HepG2 (cell line): ENCODE data around the gene CIBAR2. TPM values are rescaled to one million over a fixed set of nuclear protein-coding genes. Genes with fewer than 3 reads are reported as not detected.

Experiments
- AFF4 ChIP-seq: sonication (generic); formaldehyde crosslinking; IDR thresholded peaks from 2 replicates; pipeline ENCODE4 v1.4.0; 2020; ENCODE audit warnings: missing genetic modification reagents
- FOXA3 ChIP-seq: IDR thresholded peaks from 2 replicates; pipeline ENCODE4 v1.6.1; 2016; ENCODE audit warnings: missing genetic modification reagents, missing compliant biosample characterization
- XRCC5 ChIP-seq: fragments of 200-400 bp; formaldehyde crosslinking; optimal IDR thresholded peaks from 2 replicates; pipeline ENCODE3; 2017; ENCODE audit warnings: mild to moderate bottlenecking, low read length
- ZBTB40 ChIP-seq, 2 experiments: fragments of 450-650 bp in 1 of 2; sonication (generic) in 1 of 2; formaldehyde crosslinking in 1 of 2; IDR thresholded peaks; 2 replicates each; pipeline versions ENCODE4 v1.6.1 to v1.8.0; 2016 to 2022; ENCODE audit warnings: antibody characterized with exemption in 1 of 2, mild to moderate bottlenecking in 1 of 2, missing genetic modification reagents in 1 of 2
- ZBTB8A ChIP-seq: sonication (generic); formaldehyde crosslinking; IDR thresholded peaks from 2 replicates; pipeline ENCODE4 v1.4.0; 2020; ENCODE audit warnings: mild to moderate bottlenecking, low read depth, missing genetic modification reagents, borderline replicate concordance
- ZNF251 ChIP-seq: sonication (generic); formaldehyde crosslinking; IDR thresholded peaks from 2 replicates; pipeline ENCODE4 v1.9.0; 2021; ENCODE audit warnings: mild to moderate bottlenecking, missing genetic modification reagents
- ZNF451 ChIP-seq: sonication (generic); formaldehyde crosslinking; IDR thresholded peaks from 2 replicates; pipeline ENCODE4 v1.5.0; 2020; ENCODE audit warnings: mild to moderate bottlenecking, missing genetic modification reagents
- ZNF597 ChIP-seq: sonication (generic); formaldehyde crosslinking; IDR thresholded peaks from 2 replicates; pipeline ENCODE4 v1.5.0; 2020; ENCODE audit warnings: missing genetic modification reagents
- polyA plus RNA-seq, 8 experiments: library from polyadenylated mRNA; depleted of rRNA in 3 of 8; stranded (reverse) in 7 of 8; unstranded in 1 of 8; fragments of >200 nt; fragmentation: Illumina TruSeq in 4 of 8; extraction: Trizol in 4 of 8; gene quantifications; 2 replicates each; pipeline versions ENCODE4 v1.2.1 to v1.2.3, GENCODE V29; 2011 to 2016; ENCODE audit warnings: low read depth in 4 of 8, missing spikeins in 1 of 8, mixed read lengths in 1 of 8; ENCODE audit not compliant: insufficient read depth in 1 of 8
- total RNA-seq, 5 experiments: library from RNA; depleted of rRNA; stranded (reverse); fragments of >200 nt; fragmentation: Illumina TruSeq; extraction: Trizol; gene quantifications; 2 replicates each; pipeline ENCODE4 v1.2.3, GENCODE V29; 2016; ENCODE audit warnings: low read depth in 1 of 5
- TF ChIP-seq, protein P1 (sequence below): IDR thresholded peaks from 2 replicates; pipeline ENCODE4 v1.6.1; 2016; ENCODE audit warnings: low read depth, control low read depth
- TF ChIP-seq, protein P2 (sequence below): IDR thresholded peaks from 2 replicates; pipeline ENCODE4 v1.6.1; 2018; ENCODE audit warnings: missing genetic modification reagents

CIBAR2 gene
- total and polyA plus RNA-seq, 2 of the 13 experiments (the other 11 are each of a cell fraction or from before 2014, with no cell fraction given): not detected

DNA sequence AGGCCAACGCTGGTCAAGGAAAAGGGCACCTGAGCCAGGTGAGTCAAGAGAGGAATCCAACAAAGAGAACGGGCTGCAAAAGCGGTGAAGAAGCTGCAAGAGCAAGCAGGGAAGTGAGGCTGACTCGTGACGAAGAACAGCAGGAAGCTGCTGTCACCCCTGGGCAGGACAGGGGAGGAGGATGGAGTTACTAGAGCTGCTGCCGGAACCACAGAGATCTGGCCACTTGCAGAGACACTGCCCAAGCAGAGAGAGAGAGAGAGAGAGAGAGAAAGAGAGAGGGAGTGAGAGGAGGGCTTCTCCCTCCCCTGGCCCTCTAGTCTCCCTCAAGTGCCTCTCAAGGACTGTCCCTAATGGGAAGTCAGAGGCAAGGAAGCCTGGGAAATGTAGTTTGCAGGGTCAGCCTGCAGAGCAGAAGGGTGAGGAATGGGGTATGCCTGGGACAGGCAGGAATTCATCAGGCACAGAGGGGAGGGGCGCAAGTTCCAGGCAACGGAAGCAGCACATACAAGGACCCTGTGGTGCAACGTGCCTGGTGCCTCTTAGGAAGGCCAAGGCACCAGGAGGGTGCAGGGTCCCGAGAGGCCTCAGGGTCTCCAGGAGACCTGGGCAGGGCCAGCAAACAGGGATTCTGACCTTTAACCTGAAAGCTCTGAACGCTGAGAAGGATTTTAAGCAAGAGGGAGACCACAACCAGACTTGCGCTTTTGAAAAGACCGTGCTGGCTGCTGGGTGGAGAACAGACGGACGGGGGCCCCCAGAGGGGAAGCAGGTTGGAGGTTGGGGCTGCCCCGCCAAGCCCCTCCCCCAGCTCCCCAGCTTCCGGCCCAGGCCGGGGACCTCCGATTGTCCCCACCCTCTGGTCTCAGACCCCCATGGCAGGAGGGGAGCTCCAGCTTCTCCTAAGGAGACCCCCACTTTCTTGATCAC, 45.8 kb upstream of the CIBAR2 start (continued):
- TF ChIP-seq ZBTB40 (IDR thresholded peaks at IDR 0.05) (no peak), ZBTB40 (CRISPR knock-in tag; IDR thresholded peaks at IDR 0.05) (no peak), AFF4 (CRISPR knock-in tag) (peak; percentile 79; the same call in 1 of the 2 replicates), FOXA3 (CRISPR knock-in tag) (peak; percentile 58; the same call in 1 of the 2 replicates), XRCC5 (no peak), ZNF597 (CRISPR knock-in tag) (no peak), ZNF451 (no peak), ZNF251 (CRISPR knock-in tag) (no peak), ZBTB8A (no peak; the same call in 1 of the 2 replicates)
- TF ChIP-seq, protein P1, sequence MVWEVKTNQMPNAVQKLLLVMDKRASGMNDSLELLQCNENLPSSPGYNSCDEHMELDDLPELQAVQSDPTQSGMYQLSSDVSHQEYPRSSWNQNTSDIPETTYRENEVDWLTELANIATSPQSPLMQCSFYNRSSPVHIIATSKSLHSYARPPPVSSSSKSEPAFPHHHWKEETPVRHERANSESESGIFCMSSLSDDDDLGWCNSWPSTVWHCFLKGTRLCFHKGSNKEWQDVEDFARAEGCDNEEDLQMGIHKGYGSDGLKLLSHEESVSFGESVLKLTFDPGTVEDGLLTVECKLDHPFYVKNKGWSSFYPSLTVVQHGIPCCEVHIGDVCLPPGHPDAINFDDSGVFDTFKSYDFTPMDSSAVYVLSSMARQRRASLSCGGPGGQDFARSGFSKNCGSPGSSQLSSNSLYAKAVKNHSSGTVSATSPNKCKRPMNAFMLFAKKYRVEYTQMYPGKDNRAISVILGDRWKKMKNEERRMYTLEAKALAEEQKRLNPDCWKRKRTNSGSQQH (CRISPR knock-in tag): no peak; the same call in 1 of the 2 replicates
- TF ChIP-seq, protein P2, sequence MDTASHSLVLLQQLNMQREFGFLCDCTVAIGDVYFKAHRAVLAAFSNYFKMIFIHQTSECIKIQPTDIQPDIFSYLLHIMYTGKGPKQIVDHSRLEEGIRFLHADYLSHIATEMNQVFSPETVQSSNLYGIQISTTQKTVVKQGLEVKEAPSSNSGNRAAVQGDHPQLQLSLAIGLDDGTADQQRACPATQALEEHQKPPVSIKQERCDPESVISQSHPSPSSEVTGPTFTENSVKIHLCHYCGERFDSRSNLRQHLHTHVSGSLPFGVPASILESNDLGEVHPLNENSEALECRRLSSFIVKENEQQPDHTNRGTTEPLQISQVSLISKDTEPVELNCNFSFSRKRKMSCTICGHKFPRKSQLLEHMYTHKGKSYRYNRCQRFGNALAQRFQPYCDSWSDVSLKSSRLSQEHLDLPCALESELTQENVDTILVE (CRISPR knock-in tag): 0 out of 2 replicates have a peak, but pooled peaks have one; percentile 20
